Stimulated activated CD8-positive, alpha-beta memory T cell treated with anti-CD3 and anti-CD28 coated beads, Interleukin-12 subunit alpha, Interleukin-12 subunit beta, amount 100 ng/mL, for 4 hours (primary cell): ENCODE data around the gene PRUNE2.

Source experiments
- DNase-seq: peaks from one replicate; pipeline ENCODE4 v3.0.0-alpha.2; 2020; ENCODE audit warnings: low read depth

The PRUNE2 gene

DNA sequence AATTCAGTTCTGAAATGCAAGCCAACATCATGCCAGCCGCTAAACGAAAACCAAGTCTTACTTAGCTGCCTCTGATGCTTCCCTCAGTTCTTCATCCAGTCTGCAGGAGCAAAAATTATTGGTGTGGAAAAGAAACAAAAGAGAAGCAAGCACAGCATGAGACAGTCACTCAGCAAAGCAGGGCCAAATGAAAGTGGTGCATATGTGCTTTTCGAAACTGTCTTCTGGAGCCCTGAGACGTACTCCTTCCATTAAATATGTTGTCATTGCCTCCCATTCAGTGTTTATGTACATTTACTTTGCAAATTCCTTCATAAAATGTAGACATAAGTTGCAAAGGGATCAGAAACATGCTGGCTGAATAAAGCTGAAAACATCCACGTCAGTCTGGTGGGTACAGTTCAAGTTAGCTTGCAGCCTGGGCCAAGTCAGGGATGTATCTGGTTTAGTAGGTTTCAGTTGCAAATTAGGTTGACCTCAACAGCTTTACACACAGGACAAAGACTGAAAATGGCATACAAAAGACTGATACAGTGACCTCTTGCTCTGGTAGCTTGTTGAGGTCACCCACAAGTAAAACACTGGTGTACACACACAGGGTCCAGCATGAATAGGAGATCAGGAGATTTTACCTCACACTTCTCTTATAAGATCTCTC lies 281.4 kb downstream of the PRUNE2 start:
- no peak for DNase-seq

GRCh38 chr9:76620996-76621395 lies 284.9 kb downstream of the PRUNE2 start:
- no peak for DNase-seq

- DNase-seq, result no peak
These were observed 285.3 kb downstream of the PRUNE2 start for GRCh38 chr9:76620581-76620980.

GRCh38 chr9:76619640-76620039 lies 286.3 kb downstream of the PRUNE2 start:
- no peak for DNase-seq

DNA sequence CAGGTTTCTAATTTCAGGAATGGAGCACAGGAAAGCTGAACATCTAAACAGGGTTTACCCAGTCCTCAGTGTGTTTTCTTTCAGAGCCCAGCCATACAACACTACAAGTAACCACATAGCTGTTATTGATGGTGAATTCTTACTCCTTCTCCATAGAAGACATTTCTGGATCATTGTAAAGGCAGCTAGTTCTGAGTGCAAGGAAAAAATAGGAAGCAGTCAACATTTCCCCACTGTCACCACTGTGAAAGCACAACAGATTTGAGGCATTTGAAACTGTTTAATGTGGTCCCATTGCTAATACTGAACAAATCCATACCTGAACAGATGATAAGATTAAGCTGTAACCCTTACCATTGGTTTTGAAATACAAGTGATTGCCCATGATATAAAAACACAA lies 286.7 kb downstream of the PRUNE2 start:
- no peak for DNase-seq

DNA sequence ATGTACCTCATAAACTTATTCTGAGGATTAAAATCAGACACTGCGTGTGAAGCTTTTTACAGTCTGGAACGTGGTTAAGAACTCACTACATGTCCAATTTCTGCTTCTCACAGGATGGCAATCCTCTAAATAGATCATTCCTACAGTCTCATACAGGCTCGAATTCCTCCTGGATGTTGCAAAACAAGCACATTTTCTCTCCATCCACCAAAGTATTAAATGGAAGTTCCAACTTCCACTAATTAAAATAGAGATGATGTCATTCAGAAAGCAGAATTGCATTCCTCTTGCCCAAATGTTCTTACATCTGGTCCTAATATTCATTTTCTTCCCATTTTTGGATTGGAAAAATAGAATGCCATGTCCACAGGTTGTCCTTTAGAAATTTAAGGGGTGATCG lies 287.2 kb downstream of the PRUNE2 start:
- DNase-seq, result no peak

GRCh38 chr9:76617497-76618175 lies 288.3 kb downstream of the PRUNE2 start:
- DNase-seq, result no peak

- DNase-seq, result no peak
These were observed 289.1 kb downstream of the PRUNE2 start for GRCh38 chr9:76616780-76617179.

DNA sequence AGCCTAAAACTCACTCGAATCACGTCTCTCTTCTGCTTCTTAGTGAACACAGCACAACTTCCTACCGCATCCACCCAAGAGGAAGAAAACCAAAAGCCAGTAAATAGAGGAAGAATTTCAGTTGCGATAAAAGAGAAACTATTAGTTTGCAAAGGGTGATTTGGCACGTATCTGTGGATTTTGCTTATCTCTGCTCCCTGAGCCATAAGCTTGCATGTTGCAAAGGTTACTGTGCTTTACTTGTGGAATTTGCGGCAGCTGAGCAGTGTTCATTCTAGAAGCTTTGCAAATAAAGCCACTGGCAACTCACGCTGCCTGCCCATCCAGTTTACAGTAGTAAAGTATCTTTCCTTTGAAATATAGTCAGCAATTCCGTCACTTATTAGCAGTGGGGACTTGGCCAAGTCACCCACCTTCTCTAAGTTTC lies 290.7 kb downstream of the PRUNE2 start:
- no peak for DNase-seq

GRCh38 chr9:76613974-76614373 lies 291.9 kb downstream of the PRUNE2 start:
- no peak for DNase-seq

GRCh38 chr9:76613150-76613781 lies 292.6 kb downstream of the PRUNE2 start:
- DNase-seq, result no peak

GRCh38 chr9:76610011-76610352 lies 295.9 kb downstream of the PRUNE2 start:
- DNase-seq, result no peak

- no peak for DNase-seq
These were observed 296.5 kb downstream of the PRUNE2 start for GRCh38 chr9:76609285-76610010.

GRCh38 chr9:76608575-76609273 lies 297.2 kb downstream of the PRUNE2 start:
- no peak for DNase-seq

- no peak for DNase-seq
These were observed 298.0 kb downstream of the PRUNE2 start for GRCh38 chr9:76607730-76608436.

DNA sequence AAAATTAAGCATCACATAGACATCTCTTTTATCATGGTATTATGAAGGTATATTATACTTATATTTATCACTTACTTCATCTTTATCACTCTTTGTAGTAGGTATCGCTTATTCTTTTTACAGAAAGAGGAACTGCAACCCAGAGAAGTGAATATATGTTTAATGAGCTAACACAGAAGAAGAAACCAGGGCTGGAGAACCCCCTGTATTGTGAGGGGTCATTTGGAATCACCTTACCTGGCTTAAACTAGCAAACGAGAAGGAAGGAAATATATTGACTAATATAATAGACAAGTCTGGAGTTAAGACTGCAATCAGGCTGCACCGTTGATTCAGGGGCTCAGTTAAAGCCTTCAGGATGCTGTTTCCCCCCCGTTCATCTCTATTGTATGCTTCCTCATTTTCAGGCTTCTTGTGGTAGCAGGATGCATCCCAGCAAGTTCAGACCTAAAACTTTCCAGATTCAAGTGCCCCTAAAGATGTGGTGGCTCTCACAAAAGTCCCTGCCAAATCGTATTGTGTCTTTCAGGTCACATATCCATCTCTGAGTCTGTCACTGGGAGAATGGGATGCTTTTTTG lies 300.5 kb downstream of the PRUNE2 start:
- no peak for DNase-seq

DNA sequence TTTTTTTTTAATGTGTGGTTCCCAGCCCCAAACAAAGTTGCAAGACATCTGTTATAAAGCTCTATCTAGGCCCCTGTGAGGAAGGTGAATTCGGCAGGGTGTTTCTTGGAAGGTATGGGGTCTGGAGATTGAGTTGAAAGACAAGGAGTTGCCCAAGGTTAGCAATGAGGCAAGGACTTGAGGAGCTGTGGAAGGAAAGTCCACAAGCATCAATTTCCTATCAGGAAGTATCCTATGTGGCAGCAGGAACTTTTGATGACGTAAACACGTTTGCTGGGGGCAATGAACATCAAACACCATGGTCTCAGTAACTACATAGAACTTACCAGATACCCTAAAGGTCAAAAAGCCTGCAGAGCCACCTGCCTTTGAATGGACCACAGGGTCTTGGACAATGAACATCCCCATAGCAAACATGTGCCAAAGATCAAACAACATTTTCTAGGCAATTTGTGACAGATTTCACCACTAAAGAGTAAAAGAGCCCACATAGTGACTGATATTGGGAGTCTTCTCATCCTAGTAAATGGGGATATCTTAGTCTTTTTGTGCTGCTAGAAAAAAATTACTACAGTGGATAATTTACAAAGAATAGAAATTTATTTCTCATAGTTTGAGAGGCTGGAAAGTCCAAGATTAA lies 301.9 kb downstream of the PRUNE2 start:
- no peak for DNase-seq

GRCh38 chr9:76603448-76603895 lies 302.4 kb downstream of the PRUNE2 start:
- no peak for DNase-seq

- DNase-seq, result no peak
These were observed 303.7 kb downstream of the PRUNE2 start for GRCh38 chr9:76602199-76602598.

DNA sequence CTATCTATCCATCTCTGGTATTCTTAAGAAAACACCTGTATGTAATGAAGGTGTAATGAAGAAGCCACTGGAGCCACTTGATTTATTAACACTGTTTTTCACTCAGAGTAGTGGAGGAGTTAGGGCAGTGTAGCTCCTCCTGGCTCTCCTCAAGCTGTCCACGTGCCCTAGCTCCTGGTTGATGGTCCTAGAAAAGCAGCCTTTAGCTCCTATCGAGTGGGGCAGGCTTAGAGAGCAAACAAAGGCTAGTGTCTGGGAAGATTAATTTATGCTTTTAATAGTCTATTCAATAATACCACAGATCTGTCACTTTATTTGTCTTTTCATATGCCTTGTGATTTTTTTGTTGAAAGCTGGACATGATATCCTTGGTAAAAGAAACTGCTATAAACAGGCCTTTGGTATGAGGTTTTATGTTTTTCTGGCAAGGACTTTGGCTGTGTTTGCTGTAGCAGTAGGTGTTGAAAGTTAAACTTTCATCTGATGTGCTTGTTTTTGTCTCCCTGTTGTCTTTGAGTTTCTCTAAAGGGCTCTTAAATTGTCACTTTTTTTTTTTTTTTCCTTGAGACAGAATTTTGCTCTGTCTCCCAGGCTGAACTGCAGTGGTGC lies 305.8 kb downstream of the PRUNE2 start:
- DNase-seq, result no peak
